Activated CD8-positive, alpha-beta memory T cell treated with anti-CD3 and anti-CD28 coated beads, Interleukin-2, amount 50 U/mL, for 4 hours (primary cell): ENCODE results near the gene MAML3.
A peak's percentile ranks its signal among the peaks of the same experiment; 100 is the strongest.

Experiments used
- DNase-seq: peaks from one replicate; pipeline ENCODE4 v3.0.0-alpha.2; 2020

MAML3 gene

GRCh38 chr4:140037353-140038030 is 116.5 kb downstream of the MAML3 start:
- no peak for DNase-seq

GRCh38 chr4:140031706-140032105 is 122.3 kb downstream of the MAML3 start:
- no peak for DNase-seq

- no peak for DNase-seq
Measured at GRCh38 chr4:140031061-140031460, 122.9 kb downstream of the MAML3 start.

GRCh38 chr4:140028676-140029517 is 125.1 kb downstream of the MAML3 start:
- DNase-seq: no peak

- DNase-seq: no peak
Measured at GRCh38 chr4:140028101-140028500, 125.9 kb downstream of the MAML3 start.

GRCh38 chr4:140027101-140027500 is 126.9 kb downstream of the MAML3 start:
- no peak for DNase-seq

GRCh38 chr4:140025470-140025869 is 128.5 kb downstream of the MAML3 start:
- DNase-seq: no peak

GRCh38 chr4:140020457-140021361 is 133.3 kb downstream of the MAML3 start:
- no peak for DNase-seq

- no peak for DNase-seq
Measured at GRCh38 chr4:140019619-140020347, 134.2 kb downstream of the MAML3 start.

- DNase-seq: no peak
Measured at GRCh38 chr4:140018931-140019618, 134.9 kb downstream of the MAML3 start.

GRCh38 chr4:140014284-140014683 is 139.7 kb downstream of the MAML3 start:
- DNase-seq: no peak

GRCh38 chr4:140012688-140013486 is 141.1 kb downstream of the MAML3 start:
- DNase-seq: peak; percentile 66

GRCh38 chr4:140005699-140006098 is 148.3 kb downstream of the MAML3 start:
- no peak for DNase-seq

- no peak for DNase-seq
Measured at GRCh38 chr4:140004922-140005627, 148.9 kb downstream of the MAML3 start.

- no peak for DNase-seq
Measured at GRCh38 chr4:140004549-140004895, 149.5 kb downstream of the MAML3 start.

GRCh38 chr4:140003876-140004548 is 150.0 kb downstream of the MAML3 start:
- no peak for DNase-seq

GRCh38 chr4:140000232-140000631 is 153.8 kb downstream of the MAML3 start:
- DNase-seq: no peak

- peak; percentile 61 for DNase-seq
Measured at GRCh38 chr4:139988863-139989765, 164.9 kb downstream of the MAML3 start.

GRCh38 chr4:139987502-139987850 is 166.5 kb downstream of the MAML3 start:
- no peak for DNase-seq
